ENCODE measurements around the gene ZC3H13.

Gene ZC3H13

GRCh38 chr13:45932676-45933075 lies 119.9 kb downstream of the ZC3H13 start:
- no peak for DNase-seq

- no peak for DNase-seq
These were observed 120.4 kb downstream of the ZC3H13 start for GRCh38 chr13:45932172-45932571.

- DNase-seq = no peak
These were observed 121.3 kb downstream of the ZC3H13 start for GRCh38 chr13:45931211-45931610.

GRCh38 chr13:45930177-45930576 lies 122.4 kb downstream of the ZC3H13 start:
- DNase-seq = no peak

- DNase-seq = no peak
These were observed 123.7 kb downstream of the ZC3H13 start for GRCh38 chr13:45928843-45929242.

- DNase-seq = no peak
These were observed 124.4 kb downstream of the ZC3H13 start for GRCh38 chr13:45928176-45928575.

GRCh38 chr13:45926741-45927140 lies 125.8 kb downstream of the ZC3H13 start:
- no peak for DNase-seq

- no peak for DNase-seq
These were observed 127.4 kb downstream of the ZC3H13 start for GRCh38 chr13:45925151-45925550.

- no peak for DNase-seq
These were observed 131.3 kb downstream of the ZC3H13 start for GRCh38 chr13:45921162-45921736.

- DNase-seq = no peak
These were observed 133.9 kb downstream of the ZC3H13 start for GRCh38 chr13:45918597-45918996.

- DNase-seq = no peak
These were observed 135.5 kb downstream of the ZC3H13 start for GRCh38 chr13:45917019-45917418.

GRCh38 chr13:45915686-45916439 lies 136.7 kb downstream of the ZC3H13 start:
- no peak for DNase-seq

GRCh38 chr13:45909673-45910072 lies 142.9 kb downstream of the ZC3H13 start:
- no peak for DNase-seq

- DNase-seq = no peak
These were observed 143.5 kb downstream of the ZC3H13 start for GRCh38 chr13:45909089-45909488.

- no peak for DNase-seq
These were observed 145.0 kb downstream of the ZC3H13 start for GRCh38 chr13:45907503-45907902.
